ENCODE data around the gene ZNF557.

ZNF557 gene

DNA sequence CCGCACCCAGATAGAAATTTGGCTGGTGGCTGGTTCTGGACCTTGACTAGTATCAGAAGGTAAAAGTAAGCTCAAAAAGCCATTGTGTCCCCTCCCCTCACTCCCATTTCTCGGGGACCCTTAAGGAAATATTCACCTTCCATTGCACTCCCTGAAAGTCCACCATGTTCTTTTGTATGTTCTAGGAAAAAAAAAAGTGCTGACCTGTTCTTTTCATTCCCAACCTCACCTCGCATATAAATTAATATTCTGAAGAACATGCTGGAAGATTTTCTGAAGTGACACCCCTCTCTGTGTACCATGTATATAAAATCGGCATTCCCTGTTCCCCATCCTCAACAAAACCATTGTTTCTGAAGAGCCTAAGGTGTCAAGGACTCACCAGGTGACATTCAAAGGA, 43.2 kb downstream of the ZNF557 start:
- TF ChIP-seq, protein P1, sequence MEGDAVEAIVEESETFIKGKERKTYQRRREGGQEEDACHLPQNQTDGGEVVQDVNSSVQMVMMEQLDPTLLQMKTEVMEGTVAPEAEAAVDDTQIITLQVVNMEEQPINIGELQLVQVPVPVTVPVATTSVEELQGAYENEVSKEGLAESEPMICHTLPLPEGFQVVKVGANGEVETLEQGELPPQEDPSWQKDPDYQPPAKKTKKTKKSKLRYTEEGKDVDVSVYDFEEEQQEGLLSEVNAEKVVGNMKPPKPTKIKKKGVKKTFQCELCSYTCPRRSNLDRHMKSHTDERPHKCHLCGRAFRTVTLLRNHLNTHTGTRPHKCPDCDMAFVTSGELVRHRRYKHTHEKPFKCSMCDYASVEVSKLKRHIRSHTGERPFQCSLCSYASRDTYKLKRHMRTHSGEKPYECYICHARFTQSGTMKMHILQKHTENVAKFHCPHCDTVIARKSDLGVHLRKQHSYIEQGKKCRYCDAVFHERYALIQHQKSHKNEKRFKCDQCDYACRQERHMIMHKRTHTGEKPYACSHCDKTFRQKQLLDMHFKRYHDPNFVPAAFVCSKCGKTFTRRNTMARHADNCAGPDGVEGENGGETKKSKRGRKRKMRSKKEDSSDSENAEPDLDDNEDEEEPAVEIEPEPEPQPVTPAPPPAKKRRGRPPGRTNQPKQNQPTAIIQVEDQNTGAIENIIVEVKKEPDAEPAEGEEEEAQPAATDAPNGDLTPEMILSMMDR (IDR thresholded peaks at IDR 0.05; ENCODE audit: insufficient read depth, missing control alignments) = no peak
- DNase-seq (ENCODE audit: insufficient read length, low spot score) (no peak), FAIRE-seq (no peak)

DNA sequence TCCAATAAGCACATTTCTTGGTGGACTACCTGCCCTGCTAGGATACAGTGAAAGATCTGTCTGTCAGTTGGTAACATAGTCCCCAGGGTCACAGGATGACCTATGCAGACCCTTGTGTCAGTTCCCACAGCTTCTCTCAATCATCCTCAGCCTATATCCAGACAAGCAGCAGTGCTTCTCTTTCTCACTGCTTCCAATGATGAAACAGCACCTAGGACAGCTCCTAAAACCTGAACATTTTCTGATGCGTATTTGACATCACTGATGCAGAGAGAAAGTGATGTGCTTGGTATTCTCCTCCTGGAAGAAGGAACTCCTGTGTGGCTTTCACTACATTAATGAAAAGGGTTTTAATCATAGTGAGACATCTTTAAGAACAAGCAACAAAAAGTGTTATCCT, 43.7 kb downstream of the ZNF557 start:
- no peak for DNase-seq (ENCODE audit: insufficient read length, low spot score)
- TF ChIP-seq, protein P1 (IDR thresholded peaks at IDR 0.05; ENCODE audit: insufficient read depth, missing control alignments) = no peak
- no peak for FAIRE-seq

DNA sequence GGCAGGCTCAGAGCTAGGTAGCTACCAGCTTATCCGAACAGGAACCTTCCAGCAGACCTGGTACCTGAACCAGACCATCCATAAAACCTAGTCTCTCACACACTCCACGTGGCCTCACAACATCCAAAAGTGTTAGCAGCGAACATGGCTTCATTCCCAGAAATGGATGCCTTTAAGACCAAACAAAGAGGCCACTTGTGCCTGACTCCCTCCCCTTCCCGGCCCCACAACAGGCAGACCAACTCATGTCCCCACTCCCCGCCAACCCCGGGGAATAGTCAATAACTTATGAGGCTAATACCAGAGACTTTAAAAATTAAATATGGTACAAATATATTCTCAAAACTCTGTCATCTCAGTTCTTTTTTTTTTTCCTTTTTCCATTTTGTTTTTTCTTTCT, 46.2 kb downstream of the ZNF557 start:
- FAIRE-seq = no peak

DNA sequence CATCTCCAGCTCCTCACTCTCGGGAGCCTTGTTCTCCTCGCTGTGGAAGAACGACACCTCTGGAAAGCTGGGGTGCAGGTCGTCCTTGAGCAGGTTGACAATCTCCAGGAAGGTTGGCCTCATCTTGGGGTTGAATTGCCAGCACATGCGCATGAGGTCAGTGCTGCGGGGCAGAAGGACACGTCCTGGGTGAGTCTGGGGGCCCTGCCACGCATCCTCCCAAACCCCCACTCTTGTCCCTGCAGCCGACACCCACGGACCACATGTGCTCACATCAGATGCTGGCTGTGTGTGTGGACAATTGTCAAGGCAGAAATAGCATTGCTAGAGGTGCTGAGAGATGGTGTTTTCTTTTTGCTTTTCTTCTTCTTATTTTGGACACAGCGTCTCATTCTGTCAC, 47.7 kb downstream of the ZNF557 start:
- FAIRE-seq (no peak), DNase-seq (ENCODE audit: insufficient read length, low spot score) (no peak)
- TF ChIP-seq, protein P1 (IDR thresholded peaks at IDR 0.05; ENCODE audit: insufficient read depth, missing control alignments) = no peak

More for the DNA sequence above, 46.2 kb downstream of the ZNF557 start:
- TF ChIP-seq, protein P1 (IDR thresholded peaks at IDR 0.05; ENCODE audit: insufficient read depth, missing control alignments) = no peak
- no peak for DNase-seq (ENCODE audit: insufficient read length, low spot score)

DNA sequence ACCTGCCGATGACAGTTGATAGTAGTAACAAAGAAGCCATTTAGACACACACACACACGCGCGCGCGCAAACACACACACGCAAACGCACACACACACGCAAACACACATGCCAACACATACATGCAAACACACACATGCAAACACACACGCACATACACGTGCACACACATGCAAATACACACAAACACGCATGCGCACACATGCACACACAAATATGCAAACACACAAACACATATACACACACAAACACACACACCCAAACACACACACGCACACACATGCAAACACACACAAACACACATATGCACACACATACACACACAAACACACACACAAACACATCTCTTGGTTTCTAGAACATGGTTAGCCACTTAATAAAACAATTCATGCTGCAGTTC, 50.1 kb downstream of the ZNF557 start:
- TF ChIP-seq, protein P1 (IDR thresholded peaks at IDR 0.05; ENCODE audit: insufficient read depth, missing control alignments) = no peak
- FAIRE-seq (no peak), DNase-seq (ENCODE audit: insufficient read length, low spot score) (no peak)

DNA sequence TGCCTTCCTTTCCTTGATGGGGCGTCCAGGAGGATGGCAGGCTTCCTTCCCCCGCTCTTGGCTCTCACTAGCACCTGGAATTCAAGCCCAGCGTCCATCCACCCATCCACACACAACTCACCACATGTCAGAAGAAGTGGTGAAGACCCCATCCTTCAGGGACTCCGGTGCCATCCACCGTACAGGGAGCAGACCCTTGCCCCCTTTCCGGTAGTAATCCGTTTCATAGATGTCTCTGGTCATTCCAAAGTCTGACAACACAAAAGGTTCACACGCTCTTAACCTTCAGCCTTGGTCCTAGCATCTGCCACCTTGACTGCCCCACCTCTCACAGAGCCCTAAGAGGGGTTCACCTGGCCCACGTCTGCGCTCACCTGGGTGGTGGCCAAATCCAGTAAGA, 51.0 kb downstream of the ZNF557 start:
- DNase-seq (ENCODE audit: insufficient read length, low spot score) = no peak
- TF ChIP-seq, protein P1 (IDR thresholded peaks at IDR 0.05; ENCODE audit: insufficient read depth, missing control alignments) = no peak
- FAIRE-seq = no peak

DNA sequence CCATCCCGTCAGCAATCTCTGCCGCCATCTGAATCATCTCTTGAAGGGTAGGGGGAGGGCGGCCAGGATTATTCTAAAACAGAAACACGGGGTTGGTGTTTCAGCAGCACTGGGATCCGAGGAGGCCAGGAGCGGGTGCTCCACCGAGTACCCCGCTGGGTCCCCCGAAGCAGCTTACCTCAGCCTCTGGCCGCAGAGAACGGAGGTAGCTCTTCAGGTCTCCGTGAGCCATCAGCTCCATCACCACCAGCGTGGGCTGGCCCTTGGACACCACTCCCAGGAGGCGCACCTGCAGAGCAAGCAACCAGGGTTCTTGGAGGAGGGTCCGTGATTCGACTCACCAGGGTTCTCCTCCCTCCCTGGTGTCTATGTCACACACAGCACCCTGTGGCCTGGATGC, 53.2 kb downstream of the ZNF557 start:
- no peak for DNase-seq (ENCODE audit: insufficient read length, low spot score)
- no peak for FAIRE-seq

More for the DNA sequence above, 53.2 kb downstream of the ZNF557 start:
- TF ChIP-seq, protein P1 (IDR thresholded peaks at IDR 0.05; ENCODE audit: insufficient read depth, missing control alignments) = no peak

Data from D721Med (cell line).